ENCODE measurements around the gene NUMB. TPM values are rescaled to one million over a fixed set of nuclear protein-coding genes. Genes with fewer than 3 reads are reported as not detected.

Gene NUMB
- polyA plus RNA-seq, 1 donor from 2014 or later: 11.5 TPM

DNA sequence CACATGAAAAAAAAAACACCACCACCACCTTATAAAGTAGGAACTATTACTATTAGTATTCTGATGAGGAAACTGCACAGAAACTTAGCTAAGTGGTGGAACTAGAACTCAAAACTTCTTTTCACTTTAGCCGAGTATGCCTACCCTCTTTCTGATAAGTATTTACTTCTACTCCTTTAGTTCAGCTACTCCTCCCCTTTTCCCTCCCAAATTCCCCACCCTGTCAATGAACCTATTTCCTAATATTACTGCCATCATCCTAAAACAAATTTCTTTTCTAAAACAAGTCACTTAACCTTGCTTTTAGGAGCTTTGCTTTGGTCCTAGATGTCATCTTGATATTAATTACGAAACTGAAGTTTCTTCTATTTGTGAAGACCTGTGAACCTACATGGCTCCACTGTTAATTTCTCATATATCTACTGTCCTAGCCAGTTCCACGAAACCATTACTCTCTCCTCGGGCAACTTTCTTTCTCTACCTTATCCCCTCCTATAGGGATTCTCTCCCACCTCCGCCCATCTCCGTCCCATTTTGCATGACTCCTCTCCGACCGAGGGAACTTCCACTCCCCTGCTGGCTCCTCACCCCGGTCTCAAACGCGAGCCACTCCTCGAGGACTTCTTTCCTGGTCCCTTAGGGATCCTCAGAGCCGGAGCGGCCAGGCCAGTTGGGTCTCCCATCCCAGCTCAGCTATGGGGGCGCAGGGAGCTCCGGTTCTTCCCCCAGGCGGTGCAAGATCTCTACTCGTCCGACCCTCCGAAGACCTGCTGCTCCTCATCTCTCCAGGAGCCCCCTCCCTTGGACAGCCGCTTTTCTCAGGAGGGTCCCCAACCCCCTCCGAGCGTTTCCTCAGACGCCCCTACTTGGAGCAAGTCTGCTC lies 1.1 kb downstream of the NUMB start:
- H3K79me2 ChIP-seq (replicated peaks; ENCODE audit: insufficient read depth, low read length): peaks cover 30% of the 10 kb centered on the region
- H3K9me2 ChIP-seq (ENCODE audit: insufficient read depth, low read length): no peaks in the 10 kb centered on the region
- no peaks in the 10 kb centered on the region for H3F3A ChIP-seq (ENCODE audit: insufficient read depth, low read length, poor library complexity, severe bottlenecking)
- peak overlapping the region; percentile 68 for H3K4me2 ChIP-seq (ENCODE audit: low read length)
- peak overlapping the region; percentile 82 for H3K4me3 ChIP-seq (ENCODE audit: low read length)
- H4K20me1 ChIP-seq (ENCODE audit: insufficient read depth): no peaks in the 10 kb centered on the region
- peak overlapping the region; percentile 77 for H3K9ac ChIP-seq (ENCODE audit: low read length)
- H3K27ac ChIP-seq (ENCODE audit: low read length): peak overlapping the region; percentile 49
- TF ChIP-seq TAF1 (IDR thresholded peaks at IDR 0.05; ENCODE audit: low read depth): peak; percentile 11
- TF ChIP-seq, protein P1, sequence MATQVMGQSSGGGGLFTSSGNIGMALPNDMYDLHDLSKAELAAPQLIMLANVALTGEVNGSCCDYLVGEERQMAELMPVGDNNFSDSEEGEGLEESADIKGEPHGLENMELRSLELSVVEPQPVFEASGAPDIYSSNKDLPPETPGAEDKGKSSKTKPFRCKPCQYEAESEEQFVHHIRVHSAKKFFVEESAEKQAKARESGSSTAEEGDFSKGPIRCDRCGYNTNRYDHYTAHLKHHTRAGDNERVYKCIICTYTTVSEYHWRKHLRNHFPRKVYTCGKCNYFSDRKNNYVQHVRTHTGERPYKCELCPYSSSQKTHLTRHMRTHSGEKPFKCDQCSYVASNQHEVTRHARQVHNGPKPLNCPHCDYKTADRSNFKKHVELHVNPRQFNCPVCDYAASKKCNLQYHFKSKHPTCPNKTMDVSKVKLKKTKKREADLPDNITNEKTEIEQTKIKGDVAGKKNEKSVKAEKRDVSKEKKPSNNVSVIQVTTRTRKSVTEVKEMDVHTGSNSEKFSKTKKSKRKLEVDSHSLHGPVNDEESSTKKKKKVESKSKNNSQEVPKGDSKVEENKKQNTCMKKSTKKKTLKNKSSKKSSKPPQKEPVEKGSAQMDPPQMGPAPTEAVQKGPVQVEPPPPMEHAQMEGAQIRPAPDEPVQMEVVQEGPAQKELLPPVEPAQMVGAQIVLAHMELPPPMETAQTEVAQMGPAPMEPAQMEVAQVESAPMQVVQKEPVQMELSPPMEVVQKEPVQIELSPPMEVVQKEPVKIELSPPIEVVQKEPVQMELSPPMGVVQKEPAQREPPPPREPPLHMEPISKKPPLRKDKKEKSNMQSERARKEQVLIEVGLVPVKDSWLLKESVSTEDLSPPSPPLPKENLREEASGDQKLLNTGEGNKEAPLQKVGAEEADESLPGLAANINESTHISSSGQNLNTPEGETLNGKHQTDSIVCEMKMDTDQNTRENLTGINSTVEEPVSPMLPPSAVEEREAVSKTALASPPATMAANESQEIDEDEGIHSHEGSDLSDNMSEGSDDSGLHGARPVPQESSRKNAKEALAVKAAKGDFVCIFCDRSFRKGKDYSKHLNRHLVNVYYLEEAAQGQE (IDR thresholded peaks at IDR 0.05; ENCODE audit: borderline replicate concordance): no peak
- H2AFZ ChIP-seq (ENCODE audit: low read depth, low read length): peak overlapping the region; percentile 23
- no peaks in the 10 kb centered on the region for H3K36me3 ChIP-seq (ENCODE audit: insufficient read depth, low read length)
- H3K9me3 ChIP-seq (ENCODE audit: low read length): no peaks in the 10 kb centered on the region
- H3K27me3 ChIP-seq (ENCODE audit: insufficient read depth, low read depth, low read length): no peaks in the 10 kb centered on the region

DNA sequence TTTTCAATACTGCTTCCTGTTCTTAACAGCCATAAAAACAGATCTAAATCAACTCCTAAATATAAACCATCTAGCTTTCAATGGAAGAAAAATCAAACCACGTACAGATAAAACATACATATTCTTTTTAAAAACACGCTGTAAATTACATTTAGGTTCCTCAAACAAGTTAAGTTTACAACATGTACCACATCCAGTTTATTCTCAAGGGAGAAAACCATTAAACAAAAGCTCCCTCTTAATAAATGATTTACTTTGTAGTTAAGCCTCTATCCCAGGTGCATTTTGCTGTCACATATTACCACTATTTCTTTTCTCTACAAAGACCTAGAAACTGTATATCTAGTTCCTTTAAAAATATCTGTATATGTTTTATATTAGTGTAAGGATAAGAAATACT lies 3.1 kb downstream of the NUMB start:
- Histone ChIP-seq H4K20me1 (ENCODE audit: insufficient read depth) (no peaks in the 10 kb centered on the region), H3K9me3 (ENCODE audit: low read length) (no peaks in the 10 kb centered on the region), H3K4me2 (ENCODE audit: low read length) (no peak overlapping the region), H3K9ac (ENCODE audit: low read length) (no peak overlapping the region), H3K9me2 (ENCODE audit: insufficient read depth, low read length) (no peaks in the 10 kb centered on the region), H2AFZ (ENCODE audit: low read depth, low read length) (no peak overlapping the region), H3K27ac (ENCODE audit: low read length) (no peak overlapping the region), H3F3A (ENCODE audit: insufficient read depth, low read length, poor library complexity, severe bottlenecking) (no peaks in the 10 kb centered on the region), H3K4me3 (ENCODE audit: low read length) (no peak overlapping the region), H3K79me2 (replicated peaks; ENCODE audit: insufficient read depth, low read length) (peaks cover 41% of the 10 kb centered on the region), H3K27me3 (ENCODE audit: insufficient read depth, low read depth, low read length) (no peaks in the 10 kb centered on the region), H3K36me3 (ENCODE audit: insufficient read depth, low read length) (no peaks in the 10 kb centered on the region)
- TF ChIP-seq EP300 (conservative IDR thresholded peaks at IDR 0.05; ENCODE audit: poor library complexity, severe bottlenecking): no peak
- no peak for TF ChIP-seq CTCF (IDR thresholded peaks at IDR 0.05; ENCODE audit: poor library complexity, severe bottlenecking)
- TF ChIP-seq POLR2AphosphoS5 (IDR thresholded peaks at IDR 0.05): no peak
- TF ChIP-seq RAD21 (conservative IDR thresholded peaks at IDR 0.05): no peak
- TF ChIP-seq TAF1 (IDR thresholded peaks at IDR 0.05; ENCODE audit: low read depth): no peak
- TF ChIP-seq SMC3 (conservative IDR thresholded peaks at IDR 0.05; ENCODE audit: poor library complexity): no peak
- TF ChIP-seq MXI1 (conservative IDR thresholded peaks at IDR 0.05; ENCODE audit: poor library complexity, severe bottlenecking): no peak
- no peak for TF ChIP-seq EZH2 (IDR thresholded peaks at IDR 0.05; ENCODE audit: borderline replicate concordance, insufficient read depth, low read length, poor library complexity, severe bottlenecking)
